Naive thymus-derived CD8-positive, alpha-beta T cell (primary cell): ENCODE results near the gene GIMAP8. TPM values are rescaled to one million over a fixed set of nuclear protein-coding genes. Genes with fewer than 3 reads are reported as not detected.

Experiments used
- ATAC-seq, 2 donors: fragments of 150-1000 bp; cut with Tn5 transposase in 1 of 2; sonication (Bioruptor Pico), chemical (Tn5 transposase) in 1 of 2; 1 replicate in 1 of 2; 2 replicates in 1 of 2; pipeline ENCODE4 v1.10.0; 2021; ENCODE audit warnings: mild to moderate bottlenecking in 2 of 2, moderate library complexity in 2 of 2
- POLR2A ChIA-PET: fragments of 350-600 bp; sonication (Branson Sonifier 250); formaldehyde crosslinking; loops from one replicate; lab custom pipeline; 2021; ENCODE audit warnings: antibody characterized with exemption; lab: Charles Lee
- DNase-seq, 10 donors: peaks; one replicate each; pipeline versions ENCODE4 v3.0.0 to v3.0.0-alpha.2; 2020 to 2022
- H3K27ac Mint-ChIP-seq, 10 donors: one replicate each; pipeline ENCODE4 v1.8.0; 2020 to 2022; ENCODE audit warnings: mild to moderate bottlenecking in 10 of 10, mixed read lengths in 10 of 10, moderate library complexity in 4 of 10, inconsistent platforms in 1 of 10
- H3K27me3 Mint-ChIP-seq, 5 donors: one replicate each; pipeline ENCODE4 v1.8.0; 2021 to 2022; ENCODE audit warnings: mixed read lengths in 5 of 5
- H3K36me3 Mint-ChIP-seq, 3 donors: one replicate each; pipeline ENCODE4 v1.8.0; 2020 to 2022; ENCODE audit warnings: mixed read lengths in 3 of 3, mild to moderate bottlenecking in 2 of 3, inconsistent platforms in 1 of 3
- H3K4me1 Mint-ChIP-seq, 4 donors: one replicate each; pipeline ENCODE4 v1.8.0; 2021 to 2022; ENCODE audit warnings: mixed read lengths in 4 of 4
- H3K4me3 Mint-ChIP-seq, 10 donors: one replicate each; pipeline ENCODE4 v1.8.0; 2020 to 2022; ENCODE audit warnings: mild to moderate bottlenecking in 10 of 10, mixed read lengths in 10 of 10, moderate library complexity in 6 of 10, inconsistent platforms in 1 of 10
- H3K9me3 Mint-ChIP-seq, 9 donors: one replicate each; pipeline ENCODE4 v1.8.0; 2020 to 2022; ENCODE audit warnings: mixed read lengths in 9 of 9, mild to moderate bottlenecking in 3 of 9, inconsistent platforms in 1 of 9, moderate library complexity in 1 of 9
- polyA plus RNA-seq, 3 donors: library from polyadenylated mRNA; unstranded; fragments of 300-500 nt; fragmentation: Illumina TruSeq; gene quantifications; one replicate each; pipeline ENCODE4 v1.2.3, GENCODE V29; 2021
- total RNA-seq, 8 experiments: library from RNA in 2 of 8; stranded (reverse) in 2 of 8; gene quantifications; one replicate each; pipeline ENCODE4 v1.2.3 and lab custom pipeline; 2021 to 2026

The GIMAP8 gene
- total and polyA plus RNA-seq, 5 experiments from 2014 or later, result 18.9 to 68.0 (median 38.9) TPM

- DNase-seq, result no peak
- Mint-ChIP-seq H3K36me3 (no peaks in the 10 kb centered on the region), H3K27ac (peak overlapping the region in 2 of 10 donors; percentile 28 to 37), H3K4me1 (peaks cover 6 to 43% (median 11%) of the 10 kb centered on the region in 4 donors), H3K4me3 (no peak overlapping the region), H3K27me3 (no peaks in the 10 kb centered on the region), H3K9me3 (no peaks in the 10 kb centered on the region)
- POLR2A ChIA-PET, result interaction anchor here (0.6 kb wide), 1 partner anchor 63 kb away, joined by 5 read pairs; no protein-coding TSS in a partner anchor
- no peak for ATAC-seq
Observed at GRCh38 chr7:150429699-150430098, 20.7 kb upstream of the GIMAP8 start.

GRCh38 chr7:150430465-150431085 lies 19.9 kb upstream of the GIMAP8 start:
- peak in 1 of 10 donors; percentile 7 for DNase-seq
- Mint-ChIP-seq H3K4me3 (no peak overlapping the region), H3K27ac (no peak overlapping the region), H3K27me3 (no peaks in the 10 kb centered on the region), H3K9me3 (no peaks in the 10 kb centered on the region), H3K4me1 (peaks cover 6 to 52% (median 11%) of the 10 kb centered on the region in 4 donors), H3K36me3 (no peaks in the 10 kb centered on the region)
- no peak for ATAC-seq
- POLR2A ChIA-PET, result interaction anchor here (0.6 to 1.0 kb wide), 3 partner anchors 62 to 313 kb away, joined by 3 to 5 read pairs (median 3); partner anchors contain the start of gene REPIN1

- H3K36me3 Mint-ChIP-seq, result no peaks in the 10 kb centered on the region
- POLR2A ChIA-PET, result interaction anchor here (1.1 kb wide), 1 partner anchor 382 kb away, joined by 3 read pairs; no protein-coding TSS in a partner anchor
- peak overlapping the region in 1 of 10 donors; percentile 17 for H3K4me3 Mint-ChIP-seq
- DNase-seq, result no peak
- peaks cover 6 to 62% (median 12%) of the 10 kb centered on the region in 4 donors for H3K4me1 Mint-ChIP-seq
- no peak for ATAC-seq
- no peaks in the 10 kb centered on the region for H3K9me3 Mint-ChIP-seq
- no peaks in the 10 kb centered on the region for H3K27me3 Mint-ChIP-seq
- H3K27ac Mint-ChIP-seq, result peak overlapping the region in 3 of 10 donors; percentile 28 to 76 (median 51)
Observed at GRCh38 chr7:150431839-150432658, 18.4 kb upstream of the GIMAP8 start.

- Mint-ChIP-seq H3K36me3 (no peaks in the 10 kb centered on the region), H3K9me3 (no peaks in the 10 kb centered on the region), H3K4me1 (peaks cover 6 to 58% (median 12%) of the 10 kb centered on the region in 4 donors), H3K4me3 (peak overlapping the region in 2 of 10 donors; percentile 12 to 74), H3K27ac (peak overlapping the region in 3 of 10 donors; percentile 43 to 76 (median 54)), H3K27me3 (no peaks in the 10 kb centered on the region)
- no peak for DNase-seq
- POLR2A ChIA-PET, result interaction anchor here (0.7 kb wide), 1 partner anchor 309 kb away, joined by 4 read pairs; no protein-coding TSS in a partner anchor
- ATAC-seq, result no peak
Observed at GRCh38 chr7:150432915-150433892, 17.2 kb upstream of the GIMAP8 start.

GRCh38 chr7:150434240-150434639 lies 16.2 kb upstream of the GIMAP8 start:
- POLR2A ChIA-PET, result interaction anchor here (0.7 kb wide), 1 partner anchor 308 kb away, joined by 4 read pairs; no protein-coding TSS in a partner anchor
- DNase-seq (no peak), ATAC-seq (no peak)
- no peaks in the 10 kb centered on the region for H3K27me3 Mint-ChIP-seq
- H3K9me3 Mint-ChIP-seq, result no peaks in the 10 kb centered on the region
- peak overlapping the region in 1 of 10 donors; percentile 39 for H3K4me3 Mint-ChIP-seq
- H3K36me3 Mint-ChIP-seq, result no peaks in the 10 kb centered on the region
- H3K4me1 Mint-ChIP-seq, result peaks cover 6 to 52% (median 8%) of the 10 kb centered on the region in 4 donors
- H3K27ac Mint-ChIP-seq, result peak overlapping the region in 1 of 10 donors; percentile 80

GRCh38 chr7:150435047-150435389 lies 15.4 kb upstream of the GIMAP8 start:
- Mint-ChIP-seq H3K27me3 (no peaks in the 10 kb centered on the region), H3K9me3 (peaks cover 0 to 1% (median 0%) of the 10 kb centered on the region in 9 donors), H3K27ac (peak overlapping the region in 2 of 10 donors; percentile 53 to 80), H3K4me3 (no peak overlapping the region), H3K36me3 (no peaks in the 10 kb centered on the region), H3K4me1 (peaks cover 9 to 50% (median 11%) of the 10 kb centered on the region in 4 donors)
- DNase-seq (no peak), ATAC-seq (no peak)
- POLR2A ChIA-PET, result no interaction called here

GRCh38 chr7:150435390-150436073 lies 14.9 kb upstream of the GIMAP8 start:
- Mint-ChIP-seq H3K27me3 (no peaks in the 10 kb centered on the region), H3K9me3 (peaks cover 0 to 2% (median 0%) of the 10 kb centered on the region in 9 donors), H3K27ac (peak overlapping the region in 3 of 10 donors; percentile 53 to 80 (median 64)), H3K4me3 (peak overlapping the region in 1 of 10 donors; percentile 40), H3K4me1 (peaks cover 9 to 55% (median 15%) of the 10 kb centered on the region in 4 donors), H3K36me3 (no peaks in the 10 kb centered on the region)
- ATAC-seq, result peak in 1 of 2 donors; percentile 73
- POLR2A ChIA-PET, result no interaction called here
- DNase-seq, result peak in 1 of 10 donors; percentile 53

GRCh38 chr7:150439967-150440366 lies 10.5 kb upstream of the GIMAP8 start:
- Mint-ChIP-seq H3K27ac (peak overlapping the region in 6 of 10 donors; percentile 1 to 60 (median 18)), H3K9me3 (peaks cover 0 to 12% (median 8%) of the 10 kb centered on the region in 9 donors), H3K36me3 (peaks cover 0 to 9% (median 3%) of the 10 kb centered on the region in 3 donors), H3K27me3 (no peaks in the 10 kb centered on the region), H3K4me1 (peaks cover 7 to 30% (median 11%) of the 10 kb centered on the region in 4 donors), H3K4me3 (peak overlapping the region in 1 of 10 donors; percentile 5)
- POLR2A ChIA-PET, result no interaction called here
- DNase-seq, result no peak
- peak in 1 of 2 donors; percentile 41 for ATAC-seq

GRCh38 chr7:150441524-150441923 lies 8.9 kb upstream of the GIMAP8 start:
- DNase-seq, result no peak
- Mint-ChIP-seq H3K4me1 (peaks cover 7 to 21% (median 15%) of the 10 kb centered on the region in 4 donors), H3K9me3 (peaks cover 0 to 12% (median 8%) of the 10 kb centered on the region in 9 donors), H3K27me3 (no peaks in the 10 kb centered on the region), H3K36me3 (peaks cover 0 to 9% (median 3%) of the 10 kb centered on the region in 3 donors), H3K27ac (no peak overlapping the region), H3K4me3 (no peak overlapping the region)
- POLR2A ChIA-PET, result no interaction called here
- no peak for ATAC-seq

- H3K36me3 Mint-ChIP-seq, result peaks cover 0 to 9% (median 3%) of the 10 kb centered on the region in 3 donors
- ATAC-seq (no peak), DNase-seq (no peak)
- peaks cover 9 to 27% (median 23%) of the 10 kb centered on the region in 4 donors for H3K4me1 Mint-ChIP-seq
- POLR2A ChIA-PET, result no interaction called here
- H3K27ac Mint-ChIP-seq, result no peak overlapping the region
- H3K9me3 Mint-ChIP-seq, result peaks cover 0 to 12% (median 8%) of the 10 kb centered on the region in 9 donors
- no peaks in the 10 kb centered on the region for H3K27me3 Mint-ChIP-seq
- H3K4me3 Mint-ChIP-seq, result no peak overlapping the region
Observed at GRCh38 chr7:150442811-150443210, 7.6 kb upstream of the GIMAP8 start.
